Nephron (organoid): Measurements from ENCODE around the gene GPRIN3.

Source experiments
- H3K27ac Mint-ChIP-seq, 3 experiments: 2 replicates each; pipeline ENCODE4 v1.8.0; 2020; ENCODE audit warnings: mixed read lengths in 3 of 3, mild to moderate bottlenecking in 2 of 3, moderate library complexity in 1 of 3
- H3K27me3 Mint-ChIP-seq: 2 replicates; pipeline ENCODE4 v1.8.0; 2021; ENCODE audit warnings: low read depth, mild to moderate bottlenecking, moderate library complexity, mixed read lengths
- H3K36me3 Mint-ChIP-seq: 2 replicates; pipeline ENCODE4 v1.8.0; 2020; ENCODE audit warnings: low read depth, mixed read lengths
- H3K4me1 Mint-ChIP-seq: 2 replicates; pipeline ENCODE4 v1.8.0; 2020; ENCODE audit warnings: mixed read lengths
- H3K4me3 Mint-ChIP-seq, 3 experiments: 2 replicates each; pipeline ENCODE4 v1.8.0; 2020; ENCODE audit warnings: mild to moderate bottlenecking in 3 of 3, mixed read lengths in 3 of 3, moderate library complexity in 2 of 3
- H3K9me3 Mint-ChIP-seq: 2 replicates; pipeline ENCODE4 v1.8.0; 2020; ENCODE audit warnings: mixed read lengths
- CTCF ChIP-seq, 3 experiments: fragments of 200-600 bp; sonication (generic); IDR thresholded peaks; one replicate each; pipeline ENCODE4 v1.5.0; 2021; ENCODE audit warnings: antibody characterized with exemption in 3 of 3; ENCODE audit not compliant: unreplicated experiment in 3 of 3

The GPRIN3 gene

GRCh38 chr4:89193843-89194242, 113.8 kb downstream of the GPRIN3 start:
- Mint-ChIP-seq H3K36me3 (no peaks in the 10 kb centered on the region), H3K27me3 (no peaks in the 10 kb centered on the region), H3K4me3 (no peak overlapping the region), H3K4me1 (peaks cover 14% of the 10 kb centered on the region), H3K9me3 (peaks cover 11% of the 10 kb centered on the region), H3K27ac (peak overlapping the region; percentile 1 to 64 (median 3))
- no peak for TF ChIP-seq CTCF (IDR thresholded peaks at IDR 0.05; ENCODE audit: unreplicated experiment in 3 of 3)
